Neuronal stem cell (in vitro differentiated cells): Measurements from ENCODE around the gene HHIPL2.

Source experiments
- DNase-seq: peaks from one replicate; pipeline ENCODE4 v3.0.0-alpha.2; 2013; ENCODE audit warnings: low spot score
- H2AFZ ChIP-seq: one replicate; pipeline ENCODE4 v1.6.1; 2013; ENCODE audit warnings: mild to moderate bottlenecking, low read length, inconsistent platforms
- H2AK5ac ChIP-seq: 2 replicates; pipeline ENCODE4 v1.6.1; 2013; ENCODE audit warnings: low read depth, mild to moderate bottlenecking, inconsistent platforms, low read length, moderate library complexity, mixed read lengths
- H2BK120ac ChIP-seq: 2 replicates; pipeline ENCODE4 v1.6.1; 2013; ENCODE audit warnings: low read depth, mild to moderate bottlenecking, inconsistent platforms, low read length, moderate library complexity, mixed read lengths
- H2BK12ac ChIP-seq: one replicate; pipeline ENCODE4 v1.6.1; 2013; ENCODE audit warnings: low read length, inconsistent platforms
- H2BK15ac ChIP-seq: 2 replicates; pipeline ENCODE4 v1.6.1; 2013; ENCODE audit warnings: mild to moderate bottlenecking, low read length, inconsistent platforms, mixed read lengths
- H2BK5ac ChIP-seq: one replicate; pipeline ENCODE4 v1.6.1; 2013; ENCODE audit warnings: inconsistent platforms, mild to moderate bottlenecking, low read length, moderate library complexity
- H3K14ac ChIP-seq: one replicate; pipeline ENCODE4 v1.6.1; 2013; ENCODE audit warnings: low read length, inconsistent platforms
- H3K18ac ChIP-seq: 2 replicates; pipeline ENCODE4 v1.6.1; 2013; ENCODE audit warnings: low read length, inconsistent platforms
- H3K23ac ChIP-seq: 2 replicates; pipeline ENCODE4 v1.6.1; 2013; ENCODE audit warnings: low read depth, mild to moderate bottlenecking, mixed read lengths, low read length, inconsistent platforms; ENCODE audit not compliant: poor library complexity
- H3K27ac ChIP-seq: replicated peaks from 3 replicates; pipeline ENCODE4 v1.5.1; 2013; ENCODE audit warnings: low read length, inconsistent platforms
- H3K27me3 ChIP-seq, 3 experiments: 2 replicates each; pipeline ENCODE4 v1.6.1; 2013; ENCODE audit warnings: low read length in 3 of 3, mild to moderate bottlenecking in 2 of 3, inconsistent platforms in 1 of 3, low read depth in 1 of 3, mixed read lengths in 1 of 3, moderate library complexity in 1 of 3; ENCODE audit not compliant: control insufficient read depth in 3 of 3, insufficient read depth in 3 of 3
- H3K36me3 ChIP-seq, 2 donors: replicated peaks in 1 of 2; 2 replicates each; pipeline ENCODE4 v1.6.1; 2013; ENCODE audit warnings: low read length in 2 of 2; ENCODE audit not compliant: control insufficient read depth in 2 of 2, insufficient read depth in 2 of 2
- H3K4ac ChIP-seq: 2 replicates; pipeline ENCODE4 v1.6.1; 2013; ENCODE audit warnings: inconsistent platforms, mild to moderate bottlenecking, low read length, moderate library complexity
- H3K4me1 ChIP-seq, 2 donors: 1 replicate in 1 of 2; 2 replicates in 1 of 2; pipeline ENCODE4 v1.6.1; 2013; ENCODE audit warnings: low read length in 2 of 2, low read depth in 1 of 2; ENCODE audit not compliant: control insufficient read depth in 2 of 2, insufficient read depth in 1 of 2
- H3K4me2 ChIP-seq: one replicate; pipeline ENCODE4 v1.6.1; 2013; ENCODE audit warnings: mild to moderate bottlenecking, low read length, inconsistent platforms; ENCODE audit not compliant: insufficient read depth, poor library complexity, severe bottlenecking
- H3K4me3 ChIP-seq, 2 donors: 2 replicates each; pipeline ENCODE4 v1.5.1; 2013; ENCODE audit warnings: low read length in 2 of 2, mild to moderate bottlenecking in 2 of 2, inconsistent platforms in 1 of 2, moderate library complexity in 1 of 2
- H3K79me1 ChIP-seq: one replicate; pipeline ENCODE4 v1.6.1; 2013; ENCODE audit warnings: low read depth, mild to moderate bottlenecking, inconsistent platforms, low read length, moderate library complexity
- H3K9ac ChIP-seq: one replicate; pipeline ENCODE4 v1.6.1; 2013; ENCODE audit warnings: mild to moderate bottlenecking, low read depth, low read length, inconsistent platforms; ENCODE audit not compliant: poor library complexity
- H3K9me3 ChIP-seq, 2 donors: replicated peaks in 1 of 2; 2 replicates each; pipeline versions ENCODE3 to v1.6.1; 2013; ENCODE audit warnings: low read length in 2 of 2, mild to moderate bottlenecking in 2 of 2, inconsistent platforms in 1 of 2, low read depth in 1 of 2, mixed read lengths in 1 of 2, moderate library complexity in 1 of 2; ENCODE audit not compliant: control insufficient read depth in 2 of 2, insufficient read depth in 1 of 2
- H4K8ac ChIP-seq: one replicate; pipeline ENCODE4 v1.6.1; 2013; ENCODE audit warnings: low read depth, mild to moderate bottlenecking, inconsistent platforms, low read length, moderate library complexity
- H4K91ac ChIP-seq: one replicate; pipeline ENCODE4 v1.6.1; 2013; ENCODE audit warnings: low read length, low read depth, mild to moderate bottlenecking, inconsistent platforms; ENCODE audit not compliant: poor library complexity
- WGBS, 2 donors: extraction: QIAGEN DNeasy Blood & Tissue Kit; methylation state at CpG; one replicate each; pipeline ENCODE4 v1.1.7; 2013; ENCODE audit warnings: missing lambda C conversion rate in 2 of 2, mixed read lengths in 1 of 2; ENCODE audit not compliant: insufficient read length in 2 of 2, insufficient replicate concordance in 1 of 2; ENCODE audit errors: extremely low coverage in 2 of 2; 5-methylcytosine and 5-hydroxymethylcytosine counted together

The HHIPL2 gene

GRCh38 chr1:222557574-222557973 lies 9.7 kb upstream of the HHIPL2 start:
- Histone ChIP-seq H3K18ac (no peak overlapping the region), H4K8ac (no peak overlapping the region), H3K4me1 (no peaks in the 10 kb centered on the region), H2AK5ac (no peak overlapping the region), H2BK120ac (no peak overlapping the region), H2BK5ac (no peak overlapping the region), H3K4me2 (no peak overlapping the region), H3K9me3 (no peaks in the 10 kb centered on the region), H3K14ac (no peak overlapping the region), H2BK12ac (no peak overlapping the region), H3K9ac (no peak overlapping the region), H3K27ac (no peak overlapping the region), H2AFZ (no peak overlapping the region), H3K4me3 (no peak overlapping the region), H3K79me1 (peaks cover 1% of the 10 kb centered on the region), H4K91ac (no peak overlapping the region), H3K36me3 (peaks cover 7 to 75% of the 10 kb centered on the region in 2 donors), H3K4ac (no peak overlapping the region), H2BK15ac (no peak overlapping the region), H3K27me3 (no peaks in the 10 kb centered on the region), H3K23ac (no peak overlapping the region)
- DNase-seq = no peak
- no CpG with 5 or more reads among the region's 7 CpGs for WGBS, 2 donors

- no peaks in the 10 kb centered on the region for H3K27me3 ChIP-seq
- no peaks in the 10 kb centered on the region for H3K9me3 ChIP-seq
- no peak overlapping the region for H2BK5ac ChIP-seq
- H3K79me1 ChIP-seq = peaks cover 1% of the 10 kb centered on the region
- no peak overlapping the region for H3K27ac ChIP-seq
- no peak overlapping the region for H2BK12ac ChIP-seq
- DNase-seq = no peak
- no CpG with 5 or more reads among the region's 6 CpGs for WGBS, 2 donors
- H3K4me2 ChIP-seq = no peak overlapping the region
- H3K23ac ChIP-seq = no peak overlapping the region
- H2AK5ac ChIP-seq = no peak overlapping the region
- H3K4ac ChIP-seq = no peak overlapping the region
- H3K14ac ChIP-seq = no peak overlapping the region
- H3K36me3 ChIP-seq = peaks cover 7 to 71% of the 10 kb centered on the region in 2 donors
- H4K8ac ChIP-seq = no peak overlapping the region
- no peak overlapping the region for H4K91ac ChIP-seq
- no peak overlapping the region for H2BK120ac ChIP-seq
- no peak overlapping the region for H2AFZ ChIP-seq
- no peak overlapping the region for H3K4me3 ChIP-seq
- no peak overlapping the region for H2BK15ac ChIP-seq
- H3K9ac ChIP-seq = no peak overlapping the region
- H3K4me1 ChIP-seq = no peaks in the 10 kb centered on the region
- H3K18ac ChIP-seq = no peak overlapping the region
Observed at GRCh38 chr1:222557148-222557547, 9.2 kb upstream of the HHIPL2 start.

DNA sequence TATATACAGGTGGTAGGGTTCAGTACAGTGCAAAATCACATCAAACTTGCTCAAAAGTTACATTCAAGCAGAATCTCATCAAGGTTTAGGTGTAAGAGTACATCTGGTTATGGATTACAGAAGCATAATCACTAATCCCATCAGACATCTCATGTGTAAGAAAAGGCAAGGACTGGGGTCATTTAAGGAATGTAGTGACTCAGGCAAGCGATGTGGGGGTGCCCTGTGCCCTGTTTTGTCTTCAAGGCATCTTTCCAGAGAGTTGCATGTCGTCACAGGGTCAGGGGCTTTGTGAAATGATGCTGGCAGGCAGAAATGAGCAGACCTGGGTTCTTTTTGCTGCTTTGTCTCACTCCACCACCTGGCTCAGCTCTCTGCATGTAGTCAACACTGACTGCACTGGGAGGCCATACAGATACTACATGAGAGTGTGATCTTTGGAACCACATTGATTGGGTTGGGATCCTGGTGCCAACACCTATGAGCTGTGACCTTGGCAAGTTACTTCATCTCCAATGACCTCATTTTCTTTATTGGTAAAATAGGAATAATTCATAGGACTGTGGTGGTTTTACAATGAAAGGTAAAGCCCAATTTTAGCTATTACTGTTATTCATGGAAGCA lies 8.2 kb upstream of the HHIPL2 start:
- H3K79me1 ChIP-seq = peaks cover 1% of the 10 kb centered on the region
- no peak overlapping the region for H2AFZ ChIP-seq
- no peak overlapping the region for H3K18ac ChIP-seq
- no peak overlapping the region for H4K91ac ChIP-seq
- no peak overlapping the region for H3K4me2 ChIP-seq
- no peaks in the 10 kb centered on the region for H3K4me1 ChIP-seq
- H3K27ac ChIP-seq = no peak overlapping the region
- no peak overlapping the region for H2BK15ac ChIP-seq
- DNase-seq = no peak
- H3K36me3 ChIP-seq = peaks cover 7 to 60% of the 10 kb centered on the region in 2 donors
- no peak overlapping the region for H2BK120ac ChIP-seq
- no peak overlapping the region for H2BK12ac ChIP-seq
- H3K23ac ChIP-seq = no peak overlapping the region
- H3K4ac ChIP-seq = no peak overlapping the region
- H3K4me3 ChIP-seq = no peak overlapping the region
- H2BK5ac ChIP-seq = no peak overlapping the region
- no peaks in the 10 kb centered on the region for H3K27me3 ChIP-seq
- no peak overlapping the region for H2AK5ac ChIP-seq
- no peak overlapping the region for H3K9ac ChIP-seq
- WGBS, 2 donors = no CpG with 5 or more reads among the region's 2 CpGs
- H3K9me3 ChIP-seq = no peaks in the 10 kb centered on the region
- H4K8ac ChIP-seq = no peak overlapping the region
- no peak overlapping the region for H3K14ac ChIP-seq

GRCh38 chr1:222554177-222554576 lies 6.3 kb upstream of the HHIPL2 start:
- H3K18ac ChIP-seq = no peak overlapping the region

More at GRCh38 chr1:222554177-222554576, 6.3 kb upstream of the HHIPL2 start:
- H3K9ac ChIP-seq = no peak overlapping the region
- H2AK5ac ChIP-seq = no peak overlapping the region
- H3K4me2 ChIP-seq = no peak overlapping the region
- no peaks in the 10 kb centered on the region for H3K4me1 ChIP-seq
- no peak overlapping the region for H3K23ac ChIP-seq
- no peaks in the 10 kb centered on the region for H3K27me3 ChIP-seq
- no peak overlapping the region for H3K27ac ChIP-seq
- no peak overlapping the region for H2AFZ ChIP-seq
- no peak overlapping the region for H3K4ac ChIP-seq
- DNase-seq = no peak
- no peak overlapping the region for H2BK15ac ChIP-seq
- no peaks in the 10 kb centered on the region for H3K9me3 ChIP-seq
- H3K14ac ChIP-seq = no peak overlapping the region
- no peak overlapping the region for H2BK120ac ChIP-seq
- H2BK12ac ChIP-seq = no peak overlapping the region
- no peak overlapping the region for H2BK5ac ChIP-seq
- H4K8ac ChIP-seq = no peak overlapping the region
- H3K4me3 ChIP-seq = no peak overlapping the region
- H4K91ac ChIP-seq = no peak overlapping the region
- H3K36me3 ChIP-seq = peaks cover 7 to 41% of the 10 kb centered on the region in 2 donors
- peaks cover 1% of the 10 kb centered on the region for H3K79me1 ChIP-seq
- no CpG with 5 or more reads among the region's 5 CpGs for WGBS, 2 donors
